Cardiac fibroblast (primary cell): ENCODE results near the gene ELFN1.

Experiments
- DNase-seq, 2 donors: peaks; one replicate each; pipeline versions ENCODE4 v3.0.0 to v3.0.0-alpha.2; 2010; ENCODE audit warnings: low read depth in 2 of 2
- H3K4me3 ChIP-seq, 2 donors: replicated peaks in 1 of 2; 1 replicate in 1 of 2; 2 replicates in 1 of 2; pipeline ENCODE4 v1.5.1; 2011; ENCODE audit warnings: low read depth in 2 of 2, low read length in 2 of 2, mild to moderate bottlenecking in 2 of 2, moderate library complexity in 1 of 2
- CTCF ChIP-seq: IDR thresholded peaks from one replicate; pipeline ENCODE4 v1.5.1; 2011; ENCODE audit warnings: low read depth, mild to moderate bottlenecking, low read length, inconsistent platforms

The ELFN1 gene

GRCh38 chr7:1666823-1667565 is 3.1 kb upstream of the ELFN1 start:
- H3K4me3 ChIP-seq, result peak overlapping the region; percentile 32 to 41
- TF ChIP-seq CTCF, result no peak
- DNase-seq, result no peak

DNA sequence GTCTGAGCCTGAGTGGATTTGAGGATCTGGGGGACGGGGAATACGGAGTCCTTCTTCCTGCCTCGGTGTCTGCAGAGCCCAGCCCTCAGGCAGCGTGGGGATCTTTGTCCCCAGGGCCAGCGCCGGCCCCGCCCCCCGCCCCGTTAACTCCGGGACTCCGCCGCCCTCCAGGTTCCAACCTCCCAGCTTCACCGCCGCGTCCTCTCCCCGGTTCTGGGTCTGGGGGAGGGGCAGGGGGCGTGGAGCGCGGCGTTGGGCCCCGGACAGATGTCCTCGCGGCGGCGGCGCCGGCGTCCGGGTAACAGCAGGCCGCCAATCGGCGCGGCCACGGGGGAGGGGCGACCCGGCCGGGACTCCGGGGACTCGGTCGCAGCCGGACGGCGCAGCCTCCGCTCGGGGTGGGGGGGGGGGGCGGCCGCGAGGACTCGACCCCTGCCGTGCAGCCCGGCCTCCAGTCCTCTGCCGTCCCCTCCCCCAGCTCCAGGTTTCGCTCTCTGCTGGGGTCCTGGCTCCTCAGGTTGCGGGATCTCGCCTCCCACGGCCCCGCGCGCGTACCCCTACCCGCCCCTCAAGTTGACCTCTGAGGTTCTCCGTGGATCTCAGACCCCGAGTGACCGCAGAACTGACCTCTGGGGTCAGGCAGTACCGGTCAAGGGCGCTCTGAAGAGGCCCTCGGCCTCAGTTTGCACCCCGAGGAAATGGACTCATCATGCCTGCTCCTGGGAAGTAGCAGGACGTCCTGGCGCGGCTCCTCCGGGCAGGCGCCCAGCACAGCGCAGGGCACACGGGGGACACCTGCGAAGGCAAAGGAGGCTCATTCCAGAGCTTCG is 2.3 kb upstream of the ELFN1 start:
- H3K4me3 ChIP-seq, result peak overlapping the region; percentile 32 to 41
- no peak for TF ChIP-seq CTCF
- DNase-seq, result no peak

DNA sequence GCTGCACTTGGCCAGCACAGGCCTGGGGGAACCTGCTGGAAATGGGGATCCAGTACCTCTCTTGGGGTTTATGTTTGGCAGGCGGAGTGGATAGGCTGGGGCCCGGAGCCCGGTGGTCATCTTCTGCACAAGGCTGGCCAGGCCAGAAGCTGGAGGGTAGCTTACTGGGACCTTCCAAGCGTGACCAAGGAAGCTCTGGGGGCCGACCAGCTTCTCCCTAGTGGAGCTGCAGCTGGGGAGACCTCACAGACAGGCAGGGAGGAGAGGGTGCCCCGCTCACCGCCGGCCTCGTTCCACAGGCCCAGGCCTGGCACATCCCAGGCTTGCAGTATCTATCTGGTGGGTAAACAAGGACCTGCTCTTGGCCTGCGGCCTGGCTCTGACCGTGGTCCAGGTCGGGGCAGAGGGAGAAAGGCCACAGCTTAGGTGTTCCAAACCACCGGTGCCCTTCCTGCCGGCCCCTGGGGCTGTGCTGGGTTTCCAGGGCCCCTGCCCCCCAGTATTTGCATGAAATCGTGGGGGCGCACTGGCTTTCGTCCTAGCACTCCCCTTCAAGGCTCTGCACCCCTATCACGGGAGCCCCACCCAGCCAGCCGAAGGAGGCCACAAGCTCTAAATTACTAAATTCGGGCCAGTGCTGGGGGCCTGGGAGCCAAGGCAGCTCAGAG is 1.5 kb upstream of the ELFN1 start:
- H3K4me3 ChIP-seq, result no peak overlapping the region
- DNase-seq, result no peak
- TF ChIP-seq CTCF, result no peak

GRCh38 chr7:1669064-1669951 is 769 bp upstream of the ELFN1 start:
- H3K4me3 ChIP-seq, result peak overlapping the region in 1 of 2 donors; percentile 17
- DNase-seq, result no peak
- TF ChIP-seq CTCF, result no peak

GRCh38 chr7:1670894-1671593 is 967 bp downstream of the ELFN1 start:
- DNase-seq, result no peak
- no peak for TF ChIP-seq CTCF
- no peak overlapping the region for H3K4me3 ChIP-seq
